Immature natural killer cell (primary cell): ENCODE measurements around the gene APH1B. TPM values are rescaled to one million over a fixed set of nuclear protein-coding genes. Genes with fewer than 3 reads are reported as not detected.

Source experiments
- DNase-seq, 3 donors: peaks; one replicate each; pipeline ENCODE4 v3.0.0; 2022; ENCODE audit warnings: mixed read lengths in 1 of 3
- H3K27ac Mint-ChIP-seq, 6 donors: one replicate each; pipeline ENCODE4 v1.8.0; 2020; ENCODE audit warnings: mixed read lengths in 6 of 6, mild to moderate bottlenecking in 5 of 6, inconsistent platforms in 4 of 6, moderate library complexity in 3 of 6
- H3K27me3 Mint-ChIP-seq, 3 donors: one replicate each; pipeline ENCODE4 v1.8.0; 2020 to 2021; ENCODE audit warnings: low read depth in 3 of 3, mild to moderate bottlenecking in 3 of 3, mixed read lengths in 3 of 3, moderate library complexity in 3 of 3, inconsistent platforms in 1 of 3
- H3K36me3 Mint-ChIP-seq, 3 donors: one replicate each; pipeline ENCODE4 v1.8.0; 2020; ENCODE audit warnings: mixed read lengths in 3 of 3, inconsistent platforms in 2 of 3, mild to moderate bottlenecking in 2 of 3
- H3K4me1 Mint-ChIP-seq, 2 donors: one replicate each; pipeline ENCODE4 v1.8.0; 2020; ENCODE audit warnings: inconsistent platforms in 2 of 2, mild to moderate bottlenecking in 2 of 2, mixed read lengths in 2 of 2, moderate library complexity in 1 of 2
- H3K4me3 Mint-ChIP-seq, 5 donors: one replicate each; pipeline ENCODE4 v1.8.0; 2020; ENCODE audit warnings: mild to moderate bottlenecking in 5 of 5, mixed read lengths in 5 of 5, inconsistent platforms in 3 of 5, moderate library complexity in 3 of 5
- H3K9me3 Mint-ChIP-seq, 6 donors: one replicate each; pipeline ENCODE4 v1.8.0; 2020; ENCODE audit warnings: mild to moderate bottlenecking in 6 of 6, mixed read lengths in 6 of 6, inconsistent platforms in 4 of 6, moderate library complexity in 3 of 6
- polyA plus RNA-seq, 3 donors: library from polyadenylated mRNA; unstranded; fragments of 300-500 nt; fragmentation: Illumina TruSeq; gene quantifications; one replicate each; pipeline ENCODE4 v1.2.3, GENCODE V29; 2021

Gene APH1B
- polyA plus RNA-seq, 3 donors from 2014 or later, result 4.8 to 7.8 (median 5.7) TPM

- H3K4me1 Mint-ChIP-seq, result peaks cover 17 to 30% of the 10 kb centered on the region in 2 donors
- H3K4me3 Mint-ChIP-seq, result no peak overlapping the region
- H3K27me3 Mint-ChIP-seq, result peaks cover 0 to 8% (median 6%) of the 10 kb centered on the region in 3 donors
- H3K36me3 Mint-ChIP-seq, result peaks cover 13 to 43% (median 14%) of the 10 kb centered on the region in 3 donors
- H3K9me3 Mint-ChIP-seq, result no peaks in the 10 kb centered on the region
- H3K27ac Mint-ChIP-seq, result peak overlapping the region in 1 of 6 donors; percentile 34
- no peak for DNase-seq
These were observed 18.7 kb upstream of the APH1B start for GRCh38 chr15:63258658-63259057.

DNA sequence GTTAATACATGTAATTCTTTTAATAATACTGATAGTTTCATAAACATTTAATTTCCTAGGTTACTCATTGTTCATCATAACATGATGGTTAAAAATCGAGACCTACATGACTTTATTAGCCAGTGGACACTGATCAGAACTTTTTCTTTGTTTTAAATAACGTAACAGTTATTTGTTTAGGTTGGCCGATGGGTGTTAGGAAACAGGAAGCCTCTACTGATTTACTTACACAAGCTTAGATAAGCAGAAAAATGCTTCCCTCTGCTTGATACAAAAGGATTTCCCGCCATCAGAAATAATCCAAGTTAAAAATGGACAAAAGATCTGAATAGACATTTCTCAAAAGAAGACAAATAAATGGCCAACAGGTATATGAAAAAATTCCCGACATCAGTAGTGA is 16.6 kb upstream of the APH1B start:
- Mint-ChIP-seq H3K27ac (peak overlapping the region in 3 of 6 donors; percentile 59 to 70 (median 61)), H3K9me3 (no peaks in the 10 kb centered on the region), H3K4me1 (peaks cover 7 to 21% of the 10 kb centered on the region in 2 donors), H3K36me3 (peaks cover 20 to 52% (median 22%) of the 10 kb centered on the region in 3 donors), H3K27me3 (peaks cover 0 to 1% (median 0%) of the 10 kb centered on the region in 3 donors), H3K4me3 (no peak overlapping the region)
- DNase-seq, result no peak

GRCh38 chr15:63261311-63261710 is 16.1 kb upstream of the APH1B start:
- DNase-seq, result no peak
- Mint-ChIP-seq H3K4me3 (no peak overlapping the region), H3K27me3 (peaks cover 0 to 1% (median 0%) of the 10 kb centered on the region in 3 donors), H3K36me3 (peaks cover 20 to 49% (median 22%) of the 10 kb centered on the region in 3 donors), H3K9me3 (no peaks in the 10 kb centered on the region), H3K27ac (peak overlapping the region in 3 of 6 donors; percentile 36 to 69 (median 59)), H3K4me1 (peaks cover 7 to 21% of the 10 kb centered on the region in 2 donors)

- H3K27me3 Mint-ChIP-seq, result peaks cover 0 to 1% (median 0%) of the 10 kb centered on the region in 3 donors
- H3K27ac Mint-ChIP-seq, result peak overlapping the region in 3 of 6 donors; percentile 19 to 71 (median 69)
- DNase-seq, result no peak
- H3K9me3 Mint-ChIP-seq, result no peaks in the 10 kb centered on the region
- no peak overlapping the region for H3K4me3 Mint-ChIP-seq
- H3K4me1 Mint-ChIP-seq, result peaks cover 7 to 21% of the 10 kb centered on the region in 2 donors
- H3K36me3 Mint-ChIP-seq, result peaks cover 20 to 39% (median 22%) of the 10 kb centered on the region in 3 donors
These were observed 13.9 kb upstream of the APH1B start for GRCh38 chr15:63263519-63263918.

DNA sequence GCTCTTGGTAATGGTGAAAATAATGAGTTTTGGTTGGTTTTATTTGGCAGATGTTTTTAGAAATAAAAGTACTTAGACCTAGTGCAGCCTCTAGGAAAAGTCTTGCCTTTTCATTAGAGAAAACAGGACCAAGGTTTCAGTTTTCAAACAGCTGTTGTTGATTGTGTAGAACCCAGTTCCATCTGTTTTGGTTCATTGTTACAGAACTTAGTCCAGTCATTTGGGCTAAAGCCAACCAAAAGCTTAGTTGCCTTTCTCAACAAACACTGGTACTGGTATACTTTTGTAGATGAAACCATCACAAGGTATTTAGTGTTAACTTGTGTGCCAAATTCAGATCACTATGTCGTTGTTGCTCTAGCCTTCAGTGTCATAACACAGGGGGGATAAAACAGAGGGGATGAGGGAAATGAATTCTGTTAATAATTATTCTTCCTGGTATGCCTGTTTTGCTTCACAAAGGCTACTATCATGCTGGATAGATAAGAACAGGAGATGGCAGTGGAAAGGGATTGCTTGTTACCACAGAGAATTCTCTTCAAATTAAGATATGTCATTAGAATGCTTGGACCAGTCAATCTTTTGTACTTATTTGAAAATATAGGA is 12.6 kb upstream of the APH1B start:
- Mint-ChIP-seq H3K36me3 (peaks cover 26 to 45% (median 28%) of the 10 kb centered on the region in 3 donors), H3K9me3 (no peaks in the 10 kb centered on the region), H3K4me3 (no peak overlapping the region), H3K27ac (peak overlapping the region in 4 of 6 donors; percentile 13 to 72 (median 42)), H3K27me3 (peaks cover 0 to 4% (median 0%) of the 10 kb centered on the region in 3 donors), H3K4me1 (peaks cover 9 to 28% of the 10 kb centered on the region in 2 donors)
- no peak for DNase-seq

DNA sequence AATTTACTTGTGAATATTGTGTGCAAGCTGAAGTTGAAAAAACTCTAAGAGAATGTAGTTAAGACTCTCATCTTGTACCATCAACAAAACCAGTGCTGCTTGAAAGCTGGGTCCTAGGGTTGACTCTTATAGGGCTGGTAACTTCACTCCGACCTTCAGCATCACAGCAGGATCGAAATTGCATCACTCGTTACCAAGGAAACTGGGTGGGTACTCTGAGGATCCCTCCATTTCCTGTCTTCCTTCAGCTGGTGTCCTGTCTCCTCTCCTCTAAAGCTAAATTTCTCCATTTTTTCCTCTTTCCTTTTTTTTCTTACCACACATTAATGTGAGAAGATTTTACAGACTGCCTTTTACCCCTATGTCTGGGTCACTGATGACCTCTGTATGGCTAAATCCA is 3.0 kb upstream of the APH1B start:
- H3K4me3 Mint-ChIP-seq, result peak overlapping the region; percentile 42 to 70 (median 57)
- no peaks in the 10 kb centered on the region for H3K9me3 Mint-ChIP-seq
- H3K36me3 Mint-ChIP-seq, result peaks cover 0 to 6% (median 5%) of the 10 kb centered on the region in 3 donors
- peak in 1 of 3 donors; percentile 25 for DNase-seq
- peak overlapping the region; percentile 72 to 95 (median 88) for H3K27ac Mint-ChIP-seq
- H3K4me1 Mint-ChIP-seq, result peaks cover 36 to 51% of the 10 kb centered on the region in 2 donors
- peaks cover 2 to 5% (median 2%) of the 10 kb centered on the region in 3 donors for H3K27me3 Mint-ChIP-seq

DNA sequence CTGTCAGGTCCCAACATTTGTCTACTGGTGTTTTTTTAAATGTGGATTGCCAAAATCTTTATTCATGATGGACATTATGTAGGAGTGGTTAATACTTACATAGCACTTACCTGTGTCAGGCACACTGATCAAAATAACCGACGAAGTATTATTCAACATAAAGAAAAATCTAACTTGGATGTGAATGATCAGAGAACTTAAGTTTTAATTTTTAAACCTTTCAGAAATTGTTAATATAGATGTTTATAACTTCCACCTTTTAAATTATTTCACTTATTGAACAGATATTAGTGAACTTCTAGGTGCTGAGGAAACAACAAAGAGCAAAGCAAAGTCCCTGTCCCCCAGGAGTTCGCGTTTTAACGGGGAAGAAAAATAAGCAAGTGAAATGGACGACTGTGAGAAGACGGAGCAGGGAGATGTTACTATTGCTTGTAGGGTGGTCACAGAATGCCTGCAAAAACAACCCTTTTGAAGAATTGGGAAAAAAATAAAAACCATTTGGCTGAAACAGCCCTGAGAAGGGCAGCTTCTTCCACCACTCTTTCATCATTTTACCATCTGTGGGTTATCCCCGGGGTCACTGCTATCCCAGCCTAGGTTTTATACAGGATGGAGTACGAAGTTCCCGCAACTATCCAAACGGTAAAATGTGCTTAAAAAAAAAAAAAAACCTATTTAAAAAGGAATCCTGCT is 915 bp upstream of the APH1B start:
- DNase-seq, result no peak
- peak overlapping the region; percentile 90 to 93 (median 91) for H3K4me3 Mint-ChIP-seq
- H3K27me3 Mint-ChIP-seq, result peaks cover 2 to 5% (median 2%) of the 10 kb centered on the region in 3 donors
- peak overlapping the region; percentile 81 to 94 (median 88) for H3K27ac Mint-ChIP-seq
- peaks cover 39 to 57% of the 10 kb centered on the region in 2 donors for H3K4me1 Mint-ChIP-seq
- H3K9me3 Mint-ChIP-seq, result no peaks in the 10 kb centered on the region
- H3K36me3 Mint-ChIP-seq, result no peaks in the 10 kb centered on the region

DNA sequence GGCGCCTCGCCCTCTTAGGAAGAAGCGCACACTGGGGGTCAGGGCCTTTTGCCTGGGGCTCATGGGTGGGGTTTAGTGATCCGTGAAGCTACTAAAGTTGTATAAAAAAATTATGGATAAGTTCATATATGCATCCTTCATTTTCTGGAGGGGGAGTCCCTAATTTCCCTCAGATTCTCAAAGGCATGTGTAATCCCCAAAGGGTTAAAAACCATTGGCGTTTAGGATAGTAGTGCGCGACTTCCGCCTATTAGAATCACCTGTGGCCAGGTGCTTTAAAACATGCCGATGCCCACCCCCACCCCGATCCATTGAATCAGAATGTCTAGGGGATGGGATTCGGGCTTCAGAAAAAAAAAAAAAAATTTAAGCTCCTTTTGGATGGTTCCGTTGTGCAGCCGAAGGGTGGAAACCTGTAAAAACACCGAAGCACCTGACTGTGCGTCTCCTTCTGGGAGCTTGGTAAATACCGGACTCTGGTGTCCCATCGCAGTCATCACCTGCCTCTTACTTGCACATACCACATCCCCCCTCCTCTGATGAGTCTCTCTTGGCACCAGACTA is 570 bp downstream of the APH1B start:
- peak overlapping the region; percentile 32 to 85 (median 74) for H3K27ac Mint-ChIP-seq
- no peaks in the 10 kb centered on the region for H3K9me3 Mint-ChIP-seq
- peak overlapping the region; percentile 82 to 85 (median 84) for H3K4me3 Mint-ChIP-seq
- no peak for DNase-seq
- no peaks in the 10 kb centered on the region for H3K36me3 Mint-ChIP-seq
- peaks cover 37 to 57% of the 10 kb centered on the region in 2 donors for H3K4me1 Mint-ChIP-seq
- H3K27me3 Mint-ChIP-seq, result peaks cover 0 to 5% (median 2%) of the 10 kb centered on the region in 3 donors

GRCh38 chr15:63283126-63283525 is 5.7 kb downstream of the APH1B start:
- H3K4me3 Mint-ChIP-seq, result no peak overlapping the region
- H3K4me1 Mint-ChIP-seq, result peaks cover 11 to 22% of the 10 kb centered on the region in 2 donors
- no peaks in the 10 kb centered on the region for H3K9me3 Mint-ChIP-seq
- H3K27me3 Mint-ChIP-seq, result peaks cover 0 to 3% (median 0%) of the 10 kb centered on the region in 3 donors
- DNase-seq, result no peak
- no peak overlapping the region for H3K27ac Mint-ChIP-seq
- H3K36me3 Mint-ChIP-seq, result peaks cover 12 to 21% (median 14%) of the 10 kb centered on the region in 3 donors

- peaks cover 12 to 24% (median 19%) of the 10 kb centered on the region in 3 donors for H3K36me3 Mint-ChIP-seq
- H3K9me3 Mint-ChIP-seq, result no peaks in the 10 kb centered on the region
These were observed 6.9 kb downstream of the APH1B start for GRCh38 chr15:63284335-63284734.

DNA sequence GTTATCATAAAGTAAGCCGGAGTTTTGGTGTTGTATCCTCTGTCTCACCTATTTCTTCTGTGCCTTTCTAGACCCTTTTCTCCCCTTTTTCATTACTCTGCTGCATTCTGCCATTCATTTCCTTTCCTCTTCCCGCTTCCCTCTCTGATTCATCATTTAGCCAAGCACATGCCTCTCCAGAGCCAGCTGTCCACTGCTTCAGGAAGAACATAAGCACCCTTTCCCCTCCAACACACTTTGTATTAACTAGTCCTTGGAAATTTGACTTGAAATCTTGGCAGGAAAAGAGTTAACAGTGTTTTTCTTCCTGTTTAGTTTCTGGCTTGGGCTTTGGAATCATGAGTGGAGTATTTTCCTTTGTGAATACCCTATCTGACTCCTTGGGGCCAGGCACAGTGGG is 9.7 kb downstream of the APH1B start:
- no peak overlapping the region for H3K27ac Mint-ChIP-seq

More at GRCh38 chr15:63284335-63284734, 6.9 kb downstream of the APH1B start:
- no peak overlapping the region for H3K4me3 Mint-ChIP-seq
- no peak for DNase-seq
- H3K27me3 Mint-ChIP-seq, result no peaks in the 10 kb centered on the region
- no peak overlapping the region for H3K27ac Mint-ChIP-seq
- H3K4me1 Mint-ChIP-seq, result peaks cover 12 to 22% of the 10 kb centered on the region in 2 donors

GRCh38 chr15:63288342-63288741 is 10.9 kb downstream of the APH1B start:
- H3K4me3 Mint-ChIP-seq, result no peak overlapping the region
- no peak overlapping the region for H3K27ac Mint-ChIP-seq

More for the DNA sequence above, 9.7 kb downstream of the APH1B start:
- no peak overlapping the region for H3K4me3 Mint-ChIP-seq
- H3K4me1 Mint-ChIP-seq, result peaks cover 9 to 15% of the 10 kb centered on the region in 2 donors
- H3K27me3 Mint-ChIP-seq, result no peaks in the 10 kb centered on the region
- DNase-seq, result no peak
- H3K36me3 Mint-ChIP-seq, result peaks cover 12 to 24% (median 19%) of the 10 kb centered on the region in 3 donors
- no peaks in the 10 kb centered on the region for H3K9me3 Mint-ChIP-seq

GRCh38 chr15:63288778-63289378 is 11.5 kb downstream of the APH1B start:
- DNase-seq, result peak; percentile 18 to 36 (median 31)
- H3K27me3 Mint-ChIP-seq, result no peaks in the 10 kb centered on the region
- H3K4me3 Mint-ChIP-seq, result no peak overlapping the region
- peak overlapping the region in 1 of 6 donors; percentile 20 for H3K27ac Mint-ChIP-seq
- H3K4me1 Mint-ChIP-seq, result peaks cover 5 to 9% of the 10 kb centered on the region in 2 donors
- H3K9me3 Mint-ChIP-seq, result no peaks in the 10 kb centered on the region
- peaks cover 12 to 24% (median 19%) of the 10 kb centered on the region in 3 donors for H3K36me3 Mint-ChIP-seq

More at GRCh38 chr15:63288342-63288741, 10.9 kb downstream of the APH1B start:
- no peaks in the 10 kb centered on the region for H3K9me3 Mint-ChIP-seq
- peaks cover 9 to 14% of the 10 kb centered on the region in 2 donors for H3K4me1 Mint-ChIP-seq
- H3K27me3 Mint-ChIP-seq, result no peaks in the 10 kb centered on the region
- peaks cover 12 to 24% (median 19%) of the 10 kb centered on the region in 3 donors for H3K36me3 Mint-ChIP-seq
- DNase-seq, result no peak
